HepG2 (cell line): Measurements from ENCODE around the gene ZNF285. TPM values are rescaled to one million over a fixed set of nuclear protein-coding genes. Genes with fewer than 3 reads are reported as not detected.

Source experiments
- ATAC-seq: fragments of 200-7000 bp; cut with Tn5 transposase; 3 replicates; pipeline ENCODE4 v1.9.1; 2020; ENCODE audit warnings: mild to moderate bottlenecking, moderate library complexity
- BruUV-seq: library from RNA; stranded (reverse); fragments of 400-500 nt; replicated peaks from 2 replicates; lab custom pipeline; 2021; lab: Mats Ljungman, UMichigan
- CTCF ChIA-PET: fragments of 300-600 bp; formaldehyde crosslinking; extraction: SDS; loops from one replicate; lab custom pipeline; 2021; ENCODE audit warnings: low total read pairs, inconsistent platforms, low intra/inter-chr PET ratio; lab: Yijun Ruan, JAX
- POLR2A ChIA-PET: fragments of 350-600 bp; sonication (Branson Sonifier 250); formaldehyde crosslinking; loops from one replicate; lab custom pipeline; 2020; ENCODE audit warnings: antibody characterized with exemption, inconsistent platforms; lab: Yijun Ruan, JAX
- DNase-seq: peaks from one replicate; pipeline ENCODE4 v3.0.0-alpha.2; 2015; ENCODE audit warnings: low spot score
- FAIRE-seq: peaks from 3 replicates; lab custom pipeline; 2011; peaks lifted over from hg19 to GRCh38; lab: Jason Lieb, UNC
- H2AFZ ChIP-seq: one replicate; pipeline ENCODE4 v1.6.1; 2011; ENCODE audit warnings: low read length, inconsistent platforms
- H3K27ac ChIP-seq: fragments of 300-600 bp; 3 replicates; pipeline ENCODE4 v1.8.0; 2011; ENCODE audit warnings: mixed run types, mild to moderate bottlenecking, mixed read lengths, low read length, inconsistent platforms; ENCODE audit not compliant: insufficient read depth; ENCODE audit errors: extremely low read length
- H3K27me3 ChIP-seq, 2 experiments: fragments of 200-600 bp in 1 of 2; 2 replicates in 1 of 2; 3 replicates in 1 of 2; pipeline versions ENCODE4 v1.6.0 to v1.8.0; 2011; ENCODE audit warnings: low read length in 2 of 2, mild to moderate bottlenecking in 2 of 2, moderate library complexity in 2 of 2, inconsistent platforms in 1 of 2; ENCODE audit not compliant: insufficient read depth in 2 of 2, control insufficient read depth in 1 of 2
- H3K36me3 ChIP-seq, 2 experiments: fragments of 200-600 bp in 1 of 2; replicated peaks in 1 of 2; 2 replicates in 1 of 2; 3 replicates in 1 of 2; pipeline versions ENCODE4 v1.5.1 to v1.8.0; 2011; ENCODE audit warnings: low read length in 2 of 2, inconsistent platforms in 1 of 2; ENCODE audit not compliant: insufficient read depth in 2 of 2, control insufficient read depth in 1 of 2
- H3K4me1 ChIP-seq: 2 replicates; pipeline ENCODE4 v1.5.1; 2012; ENCODE audit warnings: low read length, inconsistent platforms; ENCODE audit not compliant: insufficient read depth
- H3K4me2 ChIP-seq: 2 replicates; pipeline ENCODE4 v1.6.0; 2011; ENCODE audit warnings: low read depth, low read length, inconsistent platforms
- H3K4me3 ChIP-seq, 3 experiments: fragments of 200-600 bp in 1 of 3; sonication (generic), shearing (Covaris generic) in 1 of 3; replicated peaks in 1 of 3; 2 replicates each; pipeline ENCODE4 v1.5.1; 2011 to 2016; ENCODE audit warnings: low read length in 3 of 3, inconsistent platforms in 2 of 3, low read depth in 2 of 3, mild to moderate bottlenecking in 2 of 3, control low read depth in 1 of 3, mixed read lengths in 1 of 3; ENCODE audit not compliant: insufficient read depth in 1 of 3
- H3K79me2 ChIP-seq: one replicate; pipeline ENCODE4 v1.6.1; 2011; ENCODE audit warnings: low read length, inconsistent platforms; ENCODE audit not compliant: insufficient read depth
- H3K9ac ChIP-seq: 2 replicates; pipeline ENCODE4 v1.6.0; 2011; ENCODE audit warnings: mild to moderate bottlenecking, low read depth, low read length, inconsistent platforms; ENCODE audit not compliant: insufficient read depth
- H3K9me3 ChIP-seq: 2 replicates; pipeline ENCODE4 v1.5.1; 2012; ENCODE audit warnings: mild to moderate bottlenecking, low read length
- H4K20me1 ChIP-seq: 2 replicates; pipeline ENCODE4 v1.6.0; 2011; ENCODE audit warnings: inconsistent platforms, mild to moderate bottlenecking, low read length, moderate library complexity; ENCODE audit not compliant: insufficient read depth
- ZNF503 ChIP-seq: sonication (generic); formaldehyde crosslinking; IDR thresholded peaks from 2 replicates; pipeline ENCODE4 v1.4.0; 2020; ENCODE audit warnings: missing genetic modification reagents
- WGBS: methylation state at CpG from one replicate; pipeline ENCODE4 v1.1.6; 2017; ENCODE audit warnings: low lambda C conversion rate; 5-methylcytosine and 5-hydroxymethylcytosine counted together
- in situ Hi-C: cut with HindIII; loops from 2 replicates; pipeline ENCODE4 v1.10.0; 2017; ENCODE audit warnings: low pct_unique_long_range_greater_than_20kb; ENCODE audit not compliant: extremely low pct_ligation_motif_present
- intact Hi-C: fragments of 100-400 bp; cut with micrococcal nuclease; formaldehyde crosslinking; loops from one replicate; pipeline ENCODE4 v1.10.0; 2022; ENCODE audit not compliant: unreplicated experiment
- polyA plus RNA-seq, 8 experiments: library from polyadenylated mRNA; depleted of rRNA in 3 of 8; stranded (reverse) in 7 of 8; unstranded in 1 of 8; fragments of >200 nt; fragmentation: Illumina TruSeq in 4 of 8; extraction: Trizol in 4 of 8; gene quantifications; 2 replicates each; pipeline versions ENCODE4 v1.2.1 to v1.2.3, GENCODE V29; 2011 to 2016; ENCODE audit warnings: low read depth in 4 of 8, missing spikeins in 1 of 8, mixed read lengths in 1 of 8; ENCODE audit not compliant: insufficient read depth in 1 of 8
- total RNA-seq, 5 experiments: library from RNA; depleted of rRNA; stranded (reverse); fragments of >200 nt; fragmentation: Illumina TruSeq; extraction: Trizol; gene quantifications; 2 replicates each; pipeline ENCODE4 v1.2.3, GENCODE V29; 2016; ENCODE audit warnings: low read depth in 1 of 5
- TF ChIP-seq, protein P1 (sequence below): sonication (generic); formaldehyde crosslinking; conservative IDR thresholded peaks from 2 replicates; pipeline ENCODE4 v1.4.0; 2020; ENCODE audit warnings: missing genetic modification reagents
- TF ChIP-seq, protein P2 (sequence below): sonication (generic); formaldehyde crosslinking; conservative IDR thresholded peaks from 2 replicates; pipeline ENCODE4 v1.4.0; 2020; ENCODE audit warnings: missing genetic modification reagents

The ZNF285 gene
- total and polyA plus RNA-seq, 2 of the 13 experiments (the other 11 are each of a cell fraction or from before 2014, with no cell fraction given): 0.82 to 1.7 TPM

GRCh38 chr19:44346556-44346955, 54.9 kb downstream of the ZNF285 start:
- WGBS: 73% methylated on average over 4 of the region's 4 CpGs
- no peak for FAIRE-seq

More at GRCh38 chr19:44346556-44346955, 54.9 kb downstream of the ZNF285 start:
- no peak for ATAC-seq
- no peak for DNase-seq
- no peaks in the 10 kb centered on the region for H3K79me2 ChIP-seq
- H4K20me1 ChIP-seq: no peaks in the 10 kb centered on the region
- no peaks in the 10 kb centered on the region for H3K4me1 ChIP-seq
- no peak overlapping the region for H3K4me2 ChIP-seq
- ChIA-PET CTCF (no interaction called here), POLR2A (no interaction called here)
- no TSS peak for BruUV-seq
- H3K9ac ChIP-seq: no peak overlapping the region
- no peak overlapping the region for H3K27ac ChIP-seq
- intact Hi-C loops (no loop called here), in situ Hi-C loops (no loop called here)
- H3K27me3 ChIP-seq: no peaks in the 10 kb centered on the region; a peak in 1 of 5 replicates
- peaks cover 21% of the 10 kb centered on the region for H3K9me3 ChIP-seq
- H2AFZ ChIP-seq: no peak overlapping the region
- no peaks in the 10 kb centered on the region for H3K36me3 ChIP-seq
- no peak for TF ChIP-seq ZNF503
- TF ChIP-seq, protein P1, sequence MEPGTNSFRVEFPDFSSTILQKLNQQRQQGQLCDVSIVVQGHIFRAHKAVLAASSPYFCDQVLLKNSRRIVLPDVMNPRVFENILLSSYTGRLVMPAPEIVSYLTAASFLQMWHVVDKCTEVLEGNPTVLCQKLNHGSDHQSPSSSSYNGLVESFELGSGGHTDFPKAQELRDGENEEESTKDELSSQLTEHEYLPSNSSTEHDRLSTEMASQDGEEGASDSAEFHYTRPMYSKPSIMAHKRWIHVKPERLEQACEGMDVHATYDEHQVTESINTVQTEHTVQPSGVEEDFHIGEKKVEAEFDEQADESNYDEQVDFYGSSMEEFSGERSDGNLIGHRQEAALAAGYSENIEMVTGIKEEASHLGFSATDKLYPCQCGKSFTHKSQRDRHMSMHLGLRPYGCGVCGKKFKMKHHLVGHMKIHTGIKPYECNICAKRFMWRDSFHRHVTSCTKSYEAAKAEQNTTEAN: no peak
- TF ChIP-seq, protein P2, sequence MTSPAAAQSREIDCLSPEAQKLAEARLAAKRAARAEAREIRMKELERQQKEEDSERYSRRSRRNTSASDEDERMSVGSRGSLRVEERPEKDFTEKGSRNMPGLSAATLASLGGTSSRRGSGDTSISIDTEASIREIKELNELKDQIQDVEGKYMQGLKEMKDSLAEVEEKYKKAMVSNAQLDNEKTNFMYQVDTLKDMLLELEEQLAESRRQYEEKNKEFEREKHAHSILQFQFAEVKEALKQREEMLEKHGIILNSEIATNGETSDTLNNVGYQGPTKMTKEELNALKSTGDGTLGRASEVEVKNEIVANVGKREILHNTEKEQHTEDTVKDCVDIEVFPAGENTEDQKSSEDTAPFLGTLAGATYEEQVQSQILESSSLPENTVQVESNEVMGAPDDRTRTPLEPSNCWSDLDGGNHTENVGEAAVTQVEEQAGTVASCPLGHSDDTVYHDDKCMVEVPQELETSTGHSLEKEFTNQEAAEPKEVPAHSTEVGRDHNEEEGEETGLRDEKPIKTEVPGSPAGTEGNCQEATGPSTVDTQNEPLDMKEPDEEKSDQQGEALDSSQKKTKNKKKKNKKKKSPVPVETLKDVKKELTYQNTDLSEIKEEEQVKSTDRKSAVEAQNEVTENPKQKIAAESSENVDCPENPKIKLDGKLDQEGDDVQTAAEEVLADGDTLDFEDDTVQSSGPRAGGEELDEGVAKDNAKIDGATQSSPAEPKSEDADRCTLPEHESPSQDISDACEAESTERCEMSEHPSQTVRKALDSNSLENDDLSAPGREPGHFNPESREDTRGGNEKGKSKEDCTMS: no peak
- no peak overlapping the region for H3K4me3 ChIP-seq
